ENCODE results near the gene ENTPD8.

- TF ChIP-seq KIAA2018 (CRISPR knock-in tag; IDR thresholded peaks at IDR 0.05; ENCODE audit: borderline replicate concordance) = no peak
- no peak for TF ChIP-seq POLR2A (IDR thresholded peaks at IDR 0.05; ENCODE audit: insufficient read depth in 1 of 2, low read depth in 2 of 2, low read length in 2 of 2)
- TF ChIP-seq KDM1A (CRISPR knock-in tag; IDR thresholded peaks at IDR 0.05) = no peak
- TF ChIP-seq ZBTB7A (CRISPR knock-in tag; IDR thresholded peaks at IDR 0.05) = no peak
- TF ChIP-seq BRCA1 (CRISPR knock-in tag; IDR thresholded peaks at IDR 0.05) = no peak
- TF ChIP-seq RAD21 (CRISPR knock-in tag; IDR thresholded peaks at IDR 0.05) = no peak
- no peak for TF ChIP-seq CTCF (CRISPR knock-in tag; IDR thresholded peaks at IDR 0.05)
- TF ChIP-seq TBL1XR1 (IDR thresholded peaks at IDR 0.05; ENCODE audit: borderline replicate concordance, low read length, partially characterized antibody) = no peak
- TF ChIP-seq REST (IDR thresholded peaks at IDR 0.05; ENCODE audit: borderline replicate concordance in 1 of 2, low read depth in 1 of 2, low read length in 2 of 2) = no peak
- no peak for TF ChIP-seq SIN3A (IDR thresholded peaks at IDR 0.05; ENCODE audit: borderline replicate concordance, low read depth, low read length)
Measured at GRCh38 chr9:137439158-137439714, 1.9 kb downstream of the ENTPD8 start.
